Activated naive CD8-positive, alpha-beta T cell treated with anti-CD3 and anti-CD28 coated beads, Interleukin-2, amount 50 U/mL, for 24 hours (primary cell): ENCODE measurements around the gene TBC1D8.

Source experiments
- ATAC-seq: fragments of 150-1000 bp; cut with Tn5 transposase; one replicate; pipeline ENCODE4 v1.10.0; 2021
- DNase-seq: peaks from one replicate; pipeline ENCODE4 v3.0.0; 2021
- H3K27ac Mint-ChIP-seq: one replicate; pipeline ENCODE4 v1.8.0; 2021; ENCODE audit warnings: mild to moderate bottlenecking, mixed read lengths
- H3K27me3 Mint-ChIP-seq: one replicate; pipeline ENCODE4 v1.8.0; 2021; ENCODE audit warnings: mixed read lengths
- H3K36me3 Mint-ChIP-seq: one replicate; pipeline ENCODE4 v1.8.0; 2021; ENCODE audit warnings: low read depth, mixed read lengths
- H3K4me1 Mint-ChIP-seq: one replicate; pipeline ENCODE4 v1.8.0; 2021; ENCODE audit warnings: mixed read lengths
- H3K4me3 Mint-ChIP-seq: one replicate; pipeline ENCODE4 v1.8.0; 2021; ENCODE audit warnings: mild to moderate bottlenecking, moderate library complexity, mixed read lengths
- H3K9me3 Mint-ChIP-seq: one replicate; pipeline ENCODE4 v1.8.0; 2021; ENCODE audit warnings: mixed read lengths

TBC1D8 gene

DNA sequence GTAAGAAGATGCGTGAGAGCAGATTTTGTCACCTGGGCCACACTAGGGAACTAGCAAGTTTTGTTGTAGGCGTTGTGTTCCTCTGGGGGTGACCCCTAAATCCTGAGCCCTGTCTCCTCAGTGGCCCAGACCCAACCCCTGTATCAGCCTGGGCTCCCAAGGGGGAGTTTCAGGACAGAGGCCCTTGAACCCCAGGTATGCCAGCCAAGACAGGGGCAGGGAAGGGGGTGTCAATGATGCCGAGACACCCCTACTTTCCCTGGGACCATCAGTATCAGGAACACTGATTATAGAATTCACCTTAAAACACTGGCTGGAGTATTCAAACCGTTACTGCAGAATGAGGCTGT, 188.2 kb downstream of the TBC1D8 start:
- H3K36me3 Mint-ChIP-seq, result no peaks in the 10 kb centered on the region
- H3K4me3 Mint-ChIP-seq, result no peak overlapping the region
- no peaks in the 10 kb centered on the region for H3K27me3 Mint-ChIP-seq
- no peak for ATAC-seq
- H3K9me3 Mint-ChIP-seq, result no peaks in the 10 kb centered on the region
- no peak for DNase-seq
- H3K4me1 Mint-ChIP-seq, result no peaks in the 10 kb centered on the region
- no peak overlapping the region for H3K27ac Mint-ChIP-seq

DNA sequence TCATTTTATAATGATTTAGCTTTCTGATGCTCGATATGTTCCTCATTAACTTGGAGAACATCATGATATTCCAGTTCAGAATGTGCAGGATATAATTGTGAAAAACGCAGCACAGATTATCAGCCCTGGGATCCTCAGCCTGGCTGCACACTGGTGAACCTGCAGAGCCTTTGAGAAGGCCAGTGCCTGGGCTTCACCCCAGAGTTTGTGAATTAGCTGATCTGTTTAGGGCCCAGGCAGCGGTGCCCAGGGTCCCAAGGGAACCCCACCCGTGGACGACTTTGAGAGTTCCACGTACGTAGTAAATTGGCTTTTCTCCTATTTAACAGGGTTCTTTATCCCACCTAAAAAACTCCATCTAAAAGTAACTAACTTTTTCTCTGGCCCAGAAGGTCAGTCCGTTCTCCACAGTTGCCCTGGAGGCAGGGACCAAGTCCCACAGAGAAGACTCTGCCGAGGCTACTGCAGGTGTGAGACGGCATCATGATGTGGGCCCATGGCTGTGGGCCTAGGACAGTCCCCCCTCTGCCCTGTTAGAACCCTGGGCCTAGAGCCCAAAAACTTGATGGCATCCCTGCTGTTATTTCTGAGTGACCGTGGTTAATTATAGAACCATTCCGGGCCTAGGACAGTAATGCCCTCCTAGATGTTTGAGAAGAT, 188.7 kb downstream of the TBC1D8 start:
- Mint-ChIP-seq H3K4me3 (no peak overlapping the region), H3K27ac (no peak overlapping the region), H3K36me3 (no peaks in the 10 kb centered on the region), H3K9me3 (no peaks in the 10 kb centered on the region), H3K4me1 (no peaks in the 10 kb centered on the region), H3K27me3 (no peaks in the 10 kb centered on the region)
- DNase-seq, result no peak
- ATAC-seq, result no peak

DNA sequence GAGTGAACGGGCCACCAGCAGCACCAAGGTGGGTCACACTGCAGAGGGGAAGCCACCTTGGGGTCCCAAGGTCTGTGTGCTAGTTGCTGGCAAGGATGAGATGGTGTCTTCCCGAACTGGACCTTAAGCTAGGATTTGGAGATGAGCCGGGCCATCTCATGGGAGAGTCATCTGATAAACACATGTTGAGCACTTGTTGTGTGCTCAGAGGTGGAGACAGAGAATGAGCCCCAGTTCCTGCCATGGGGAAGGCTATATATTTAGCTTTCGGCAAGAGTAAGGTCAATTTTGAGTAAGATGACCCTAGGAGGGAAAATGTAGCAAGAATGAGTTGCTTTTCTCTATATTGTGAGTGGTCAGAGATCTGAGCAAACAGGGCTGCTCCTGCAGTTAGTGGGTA, 190.5 kb downstream of the TBC1D8 start:
- Mint-ChIP-seq H3K4me3 (no peak overlapping the region), H3K27ac (no peak overlapping the region), H3K27me3 (no peaks in the 10 kb centered on the region), H3K9me3 (no peaks in the 10 kb centered on the region), H3K4me1 (no peaks in the 10 kb centered on the region), H3K36me3 (no peaks in the 10 kb centered on the region)
- DNase-seq (no peak), ATAC-seq (no peak)

DNA sequence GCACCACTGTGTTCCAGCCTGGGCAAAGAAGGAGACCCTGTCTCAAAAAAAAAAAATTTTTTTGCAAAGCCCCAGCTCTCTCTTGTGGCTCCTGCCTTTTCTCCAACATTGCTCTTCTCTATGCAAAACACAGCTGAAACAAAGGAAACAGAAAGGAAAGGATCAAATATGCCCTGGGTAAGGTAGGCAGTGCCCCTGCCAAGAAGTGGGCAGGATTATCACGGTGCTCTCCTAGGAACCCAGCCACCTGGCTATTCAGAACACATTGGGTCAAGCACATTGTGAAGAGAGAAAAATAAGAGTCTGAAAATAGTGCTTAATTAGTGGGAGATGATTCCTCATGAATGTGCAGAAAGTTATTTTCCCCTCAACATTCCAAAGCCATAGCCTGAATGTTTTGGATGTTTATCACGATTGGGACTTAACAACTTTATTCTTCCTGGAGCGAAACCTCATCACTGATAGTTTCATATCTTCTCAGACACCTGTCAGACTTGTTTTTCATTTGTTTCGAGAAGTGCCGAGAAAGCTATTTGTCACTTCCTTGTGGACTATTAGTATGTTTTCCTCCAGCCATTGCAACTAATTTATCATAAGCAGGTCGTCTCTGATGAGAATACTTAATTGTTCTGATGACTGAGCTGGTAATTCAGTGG, 191.8 kb downstream of the TBC1D8 start:
- no peak overlapping the region for H3K4me3 Mint-ChIP-seq

DNA sequence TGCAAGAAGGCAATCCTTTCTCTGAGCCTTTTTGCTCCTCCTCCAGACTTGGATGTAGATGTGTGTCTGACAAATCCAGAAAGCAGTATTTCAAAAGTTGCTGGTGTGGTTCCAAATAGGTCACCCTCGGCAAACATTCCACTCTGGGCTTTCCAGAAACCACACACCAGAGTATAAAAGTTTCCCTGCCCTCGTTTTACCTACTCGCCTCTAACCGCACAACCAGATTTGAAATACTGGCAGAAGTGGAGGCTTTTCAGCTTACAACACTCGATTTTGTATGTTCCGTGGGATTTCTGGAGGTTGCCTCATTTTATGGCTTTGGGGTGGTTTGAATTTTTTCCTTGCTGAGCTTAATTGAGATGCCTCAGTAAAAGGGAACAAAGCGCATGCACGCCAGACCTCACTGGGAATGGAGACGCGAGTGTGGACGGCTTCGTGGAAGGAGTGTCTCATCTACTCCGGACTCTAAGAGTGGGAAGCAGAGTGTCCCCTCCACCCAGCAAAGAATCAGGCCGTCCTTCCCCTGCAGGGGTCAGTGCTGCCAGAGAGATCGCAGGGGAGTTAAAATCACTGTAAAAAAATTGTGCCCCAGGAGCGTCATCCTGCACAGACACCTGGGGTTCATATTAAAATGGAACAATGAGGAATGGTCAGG, 193.1 kb downstream of the TBC1D8 start:
- no peak overlapping the region for H3K4me3 Mint-ChIP-seq

More for the DNA sequence above, 191.8 kb downstream of the TBC1D8 start:
- no peaks in the 10 kb centered on the region for H3K9me3 Mint-ChIP-seq
- H3K27ac Mint-ChIP-seq, result no peak overlapping the region
- no peak for ATAC-seq
- no peak for DNase-seq
- no peaks in the 10 kb centered on the region for H3K36me3 Mint-ChIP-seq
- no peaks in the 10 kb centered on the region for H3K4me1 Mint-ChIP-seq
- no peaks in the 10 kb centered on the region for H3K27me3 Mint-ChIP-seq

More for the DNA sequence above, 193.1 kb downstream of the TBC1D8 start:
- no peaks in the 10 kb centered on the region for H3K9me3 Mint-ChIP-seq
- H3K27me3 Mint-ChIP-seq, result no peaks in the 10 kb centered on the region
- H3K36me3 Mint-ChIP-seq, result no peaks in the 10 kb centered on the region
- peaks cover 9% of the 10 kb centered on the region for H3K4me1 Mint-ChIP-seq
- DNase-seq, result no peak
- no peak overlapping the region for H3K27ac Mint-ChIP-seq
- no peak for ATAC-seq
